ENCODE measurements around the gene CRIM1. TPM values are rescaled to one million over a fixed set of nuclear protein-coding genes. Genes with fewer than 3 reads are reported as not detected.

CRIM1 gene
- total RNA-seq, 4 donors from 2014 or later: 179 to 229 (median 188) TPM

- H3K36me3 ChIP-seq: no peaks in the 10 kb centered on the region
- peak overlapping the region in 1 of 4 donors; percentile 8 for H3K27ac ChIP-seq
- no peak for TF ChIP-seq EP300 (IDR thresholded peaks at IDR 0.05)
- no peak for TF ChIP-seq POLR2A (IDR thresholded peaks at IDR 0.05)
- peaks cover 5 to 80% (median 43%) of the 10 kb centered on the region in 4 donors for H3K4me1 ChIP-seq
- no peaks in the 10 kb centered on the region for H3K9me3 ChIP-seq
- 16 to 27% methylated on average over 8 of the region's 8 CpGs for WGBS, 2 donors
- no peaks in the 10 kb centered on the region for H3K27me3 ChIP-seq
- peak; percentile 65 to 80 for DNase-seq (ENCODE audit: low spot score in 2 of 2)
- H3K4me3 ChIP-seq: no peak overlapping the region
Observed at GRCh38 chr2:36376319-36376765, 20.8 kb downstream of the CRIM1 start.

GRCh38 chr2:36376992-36377738, 21.6 kb downstream of the CRIM1 start:
- Histone ChIP-seq H3K4me1 (peaks cover 5 to 80% (median 41%) of the 10 kb centered on the region in 4 donors), H3K27ac (peak overlapping the region in 1 of 4 donors; percentile 8), H3K36me3 (no peaks in the 10 kb centered on the region), H3K27me3 (no peaks in the 10 kb centered on the region), H3K9me3 (no peaks in the 10 kb centered on the region), H3K4me3 (no peak overlapping the region)
- TF ChIP-seq POLR2A (IDR thresholded peaks at IDR 0.05): no peak
- TF ChIP-seq, protein P1, sequence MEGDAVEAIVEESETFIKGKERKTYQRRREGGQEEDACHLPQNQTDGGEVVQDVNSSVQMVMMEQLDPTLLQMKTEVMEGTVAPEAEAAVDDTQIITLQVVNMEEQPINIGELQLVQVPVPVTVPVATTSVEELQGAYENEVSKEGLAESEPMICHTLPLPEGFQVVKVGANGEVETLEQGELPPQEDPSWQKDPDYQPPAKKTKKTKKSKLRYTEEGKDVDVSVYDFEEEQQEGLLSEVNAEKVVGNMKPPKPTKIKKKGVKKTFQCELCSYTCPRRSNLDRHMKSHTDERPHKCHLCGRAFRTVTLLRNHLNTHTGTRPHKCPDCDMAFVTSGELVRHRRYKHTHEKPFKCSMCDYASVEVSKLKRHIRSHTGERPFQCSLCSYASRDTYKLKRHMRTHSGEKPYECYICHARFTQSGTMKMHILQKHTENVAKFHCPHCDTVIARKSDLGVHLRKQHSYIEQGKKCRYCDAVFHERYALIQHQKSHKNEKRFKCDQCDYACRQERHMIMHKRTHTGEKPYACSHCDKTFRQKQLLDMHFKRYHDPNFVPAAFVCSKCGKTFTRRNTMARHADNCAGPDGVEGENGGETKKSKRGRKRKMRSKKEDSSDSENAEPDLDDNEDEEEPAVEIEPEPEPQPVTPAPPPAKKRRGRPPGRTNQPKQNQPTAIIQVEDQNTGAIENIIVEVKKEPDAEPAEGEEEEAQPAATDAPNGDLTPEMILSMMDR (IDR thresholded peaks at IDR 0.05): no peak
- TF ChIP-seq EP300 (IDR thresholded peaks at IDR 0.05): no peak
- WGBS, 2 donors: 81% methylated on average over 5 of the region's 5 CpGs
- no peak for DNase-seq (ENCODE audit: low spot score in 2 of 2)

DNA sequence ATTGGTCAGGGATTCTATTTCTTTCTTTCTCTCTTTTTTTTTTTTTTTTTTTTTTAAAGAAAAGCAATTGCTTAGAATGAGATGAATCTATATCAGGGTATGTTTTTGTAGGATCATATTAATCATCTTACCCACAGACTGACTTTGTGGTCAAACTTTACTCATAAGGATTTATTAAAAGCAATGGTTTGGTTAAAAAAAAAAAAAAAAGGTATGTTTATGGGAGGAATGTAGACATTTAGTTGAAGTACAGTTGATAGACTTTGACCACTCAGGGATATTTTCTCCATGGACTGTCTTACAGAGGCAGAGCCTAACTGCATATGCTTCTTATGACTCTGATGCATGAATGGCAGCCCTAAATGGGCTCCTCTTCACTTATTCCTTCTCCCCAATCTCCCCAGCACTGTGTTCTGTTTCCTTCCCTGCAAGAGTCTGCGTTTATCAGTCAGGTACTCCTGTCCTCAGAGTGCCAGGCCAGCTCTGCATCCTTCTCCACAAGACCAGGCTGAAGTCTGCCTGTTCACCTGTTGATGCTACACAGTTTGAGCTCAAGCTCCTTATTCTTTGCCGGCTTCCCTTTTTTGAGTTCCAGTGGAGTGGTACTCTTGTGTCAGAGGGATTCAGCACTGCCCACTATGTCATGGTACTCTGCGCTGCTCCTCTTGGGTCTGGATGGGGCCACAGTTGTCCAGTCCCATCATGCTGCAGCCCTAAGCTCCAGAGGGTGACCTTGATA, 24.3 kb downstream of the CRIM1 start:
- no peaks in the 10 kb centered on the region for H3K36me3 ChIP-seq
- H3K9me3 ChIP-seq: no peaks in the 10 kb centered on the region
- H3K27me3 ChIP-seq: no peaks in the 10 kb centered on the region
- DNase-seq (ENCODE audit: low spot score in 2 of 2): no peak
- TF ChIP-seq, protein P1 (IDR thresholded peaks at IDR 0.05): no peak
- TF ChIP-seq EP300 (IDR thresholded peaks at IDR 0.05) (no peak), POLR2A (IDR thresholded peaks at IDR 0.05) (no peak)
- H3K4me3 ChIP-seq: no peak overlapping the region
- peak overlapping the region in 1 of 4 donors; percentile 38 for H3K27ac ChIP-seq
- peaks cover 0 to 63% (median 23%) of the 10 kb centered on the region in 4 donors for H3K4me1 ChIP-seq
- 94 to 97% methylated on average over 3 of the region's 3 CpGs for WGBS, 2 donors

DNA sequence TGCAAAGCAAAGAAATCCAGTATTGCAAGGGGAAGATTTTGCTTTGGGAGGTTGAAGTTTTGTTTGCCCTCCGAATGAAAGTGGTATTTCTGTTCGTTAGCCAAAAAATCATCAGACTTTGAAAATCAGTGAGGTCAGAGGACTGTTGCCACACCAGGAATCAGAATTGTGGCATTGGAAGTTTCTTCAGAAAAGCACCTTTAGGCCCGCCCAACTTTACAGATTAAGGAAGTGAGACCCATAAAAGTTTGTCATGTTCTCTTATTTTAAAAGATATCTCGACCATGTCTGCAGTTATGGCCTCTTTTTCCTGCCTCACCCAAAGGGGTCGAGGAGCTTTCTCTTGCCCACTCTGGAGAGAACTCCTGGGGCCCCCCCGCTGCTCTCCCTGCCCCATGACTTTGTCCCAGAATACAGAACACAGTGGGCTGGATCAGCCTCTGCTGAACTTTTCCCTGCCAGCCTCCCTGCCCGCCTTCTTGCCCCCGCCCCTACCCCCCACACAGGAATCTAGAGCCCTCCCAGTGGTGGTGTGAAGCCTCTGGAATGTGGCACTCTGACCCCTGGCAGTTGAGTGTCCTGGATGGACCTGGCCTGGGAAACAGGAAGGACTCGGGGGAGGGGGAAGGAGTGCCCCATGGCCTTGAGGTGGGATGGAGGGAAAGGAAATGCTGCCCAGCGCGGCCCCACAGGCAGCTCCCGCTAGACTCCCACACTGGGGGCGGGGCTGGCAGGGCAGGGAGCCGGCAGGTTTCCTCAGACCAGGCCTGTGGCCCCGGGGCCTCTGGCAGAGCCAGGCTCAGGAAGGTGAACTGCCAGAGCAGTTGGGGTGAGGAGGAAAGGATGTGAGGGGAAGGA, 25.3 kb downstream of the CRIM1 start:
- no peaks in the 10 kb centered on the region for H3K27me3 ChIP-seq

DNA sequence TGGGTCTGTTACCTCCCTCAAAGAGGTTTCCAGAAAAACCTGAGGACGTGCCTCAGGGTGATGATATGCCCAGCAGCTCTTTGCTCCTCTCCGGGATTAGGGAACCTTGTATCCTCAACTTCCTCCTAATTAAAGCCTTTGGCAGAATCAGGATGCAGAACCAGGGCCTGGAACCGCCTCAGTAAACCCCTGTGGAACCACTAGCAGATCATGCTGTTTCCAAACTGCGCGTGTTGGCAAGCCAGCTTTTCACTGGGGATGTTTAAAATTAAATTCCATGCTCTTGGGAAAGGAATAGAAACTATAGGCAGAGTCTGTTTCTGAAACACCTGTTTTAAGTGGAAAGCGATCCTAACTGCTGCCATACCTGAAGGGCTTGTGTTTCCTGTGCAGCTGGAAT, 26.4 kb downstream of the CRIM1 start:
- no peak for TF ChIP-seq EP300 (IDR thresholded peaks at IDR 0.05)
- no peak for TF ChIP-seq POLR2A (IDR thresholded peaks at IDR 0.05)
- TF ChIP-seq, protein P1 (IDR thresholded peaks at IDR 0.05): no peak
- Histone ChIP-seq H3K4me1 (peaks cover 0 to 47% (median 11%) of the 10 kb centered on the region in 4 donors), H3K9me3 (no peaks in the 10 kb centered on the region), H3K4me3 (no peak overlapping the region), H3K27me3 (no peaks in the 10 kb centered on the region), H3K27ac (peak overlapping the region in 1 of 4 donors; percentile 38), H3K36me3 (no peaks in the 10 kb centered on the region)
- DNase-seq (ENCODE audit: low spot score in 2 of 2): no peak
- 81 to 92% methylated on average over 6 of the region's 6 CpGs for WGBS, 2 donors

More for the DNA sequence above, 25.3 kb downstream of the CRIM1 start:
- H3K36me3 ChIP-seq: no peaks in the 10 kb centered on the region
- 48 to 54% methylated on average over 15 of the region's 15 CpGs for WGBS, 2 donors
- DNase-seq (ENCODE audit: low spot score in 2 of 2): no peak
- no peak overlapping the region for H3K4me3 ChIP-seq
- peak overlapping the region in 2 of 4 donors; percentile 38 to 68 for H3K27ac ChIP-seq
- H3K9me3 ChIP-seq: no peaks in the 10 kb centered on the region
- H3K4me1 ChIP-seq: peaks cover under 1 to 53% (median 20%) of the 10 kb centered on the region in 4 donors
- no peak for TF ChIP-seq EP300 (IDR thresholded peaks at IDR 0.05)

Measured in tibial nerve (tissue), 4 donors.